HG02571 (cell line): ENCODE measurements around the gene NAV1.

Experiments
- ATAC-seq: cut with Tn5 transposase; IDR thresholded peaks from one replicate; pipeline ENCODE4 v1.9.1; 2021; ENCODE audit warnings: mild to moderate bottlenecking, moderate library complexity; ENCODE audit not compliant: unreplicated experiment

NAV1 gene

GRCh38 chr1:201582705-201583442 is 43.9 kb downstream of the NAV1 start:
- no peak for ATAC-seq

DNA sequence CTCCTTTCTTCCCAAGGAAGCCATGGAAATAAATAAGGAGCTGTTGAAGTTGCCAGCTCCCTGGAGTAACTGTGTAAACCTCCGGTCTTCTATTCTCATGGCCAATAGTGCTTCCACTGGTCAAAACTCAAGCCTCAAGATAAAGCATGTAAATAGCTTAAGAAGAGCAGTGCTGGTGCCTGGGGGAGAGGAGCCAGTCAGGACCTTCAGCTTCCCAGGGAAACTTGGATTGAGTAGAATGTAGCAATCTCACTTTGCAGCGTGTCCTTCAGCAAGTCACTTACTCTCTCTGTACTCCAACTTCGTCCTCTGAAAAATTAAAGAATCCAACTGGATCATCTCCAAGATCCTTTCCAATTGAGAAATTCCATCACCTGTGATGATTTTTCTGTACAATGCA is 44.7 kb downstream of the NAV1 start:
- no peak for ATAC-seq

- no peak for ATAC-seq
These were observed 45.7 kb downstream of the NAV1 start for GRCh38 chr1:201584471-201585092.

DNA sequence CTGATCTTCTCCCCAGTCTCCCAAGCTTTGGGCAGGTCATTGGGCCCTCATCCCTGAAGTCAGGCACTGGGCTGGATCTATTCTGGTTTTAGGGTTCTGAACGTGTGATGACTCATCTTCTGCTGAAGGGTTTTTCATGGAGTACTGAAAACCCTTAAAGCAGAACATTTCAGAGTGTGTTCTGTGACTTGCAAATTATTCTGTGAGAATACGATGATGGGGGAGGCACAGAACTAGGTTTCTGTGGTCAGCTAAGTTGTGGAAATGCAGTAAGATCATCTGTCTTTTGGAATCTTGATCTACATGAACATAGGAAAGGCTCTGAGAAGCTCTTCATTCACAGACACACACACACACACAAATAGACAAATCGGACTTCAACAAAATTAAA is 46.2 kb downstream of the NAV1 start:
- ATAC-seq, result no peak

DNA sequence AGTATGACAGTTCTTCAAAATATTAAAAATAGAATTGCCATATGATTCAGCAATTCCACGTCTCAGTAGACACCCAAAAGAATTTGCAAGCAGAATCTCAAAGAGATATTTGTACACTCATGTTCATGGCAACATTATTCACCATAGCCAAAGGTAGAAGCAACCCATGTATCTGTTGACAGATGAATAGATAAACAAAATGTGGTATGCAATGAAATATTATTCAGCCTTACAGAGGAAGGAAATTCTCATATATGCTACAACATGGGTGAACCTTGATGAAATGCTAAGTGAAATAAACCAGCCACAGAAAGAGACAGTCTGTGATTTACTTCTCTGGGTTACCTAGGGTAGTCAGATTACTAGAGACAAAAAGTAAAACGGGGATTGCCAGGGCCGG is 47.0 kb downstream of the NAV1 start:
- no peak for ATAC-seq

GRCh38 chr1:201586806-201587205 is 47.9 kb downstream of the NAV1 start:
- ATAC-seq, result no peak

- ATAC-seq, result no peak
These were observed 48.8 kb downstream of the NAV1 start for GRCh38 chr1:201587729-201588128.
